ENCODE results near the gene DBH. TPM values are rescaled to one million over a fixed set of nuclear protein-coding genes. Genes with fewer than 3 reads are reported as not detected.

DBH gene
- total and polyA plus RNA-seq, 2 of the 13 experiments (the other 11 are each of a cell fraction or from before 2014, with no cell fraction given) = not detected

DNA sequence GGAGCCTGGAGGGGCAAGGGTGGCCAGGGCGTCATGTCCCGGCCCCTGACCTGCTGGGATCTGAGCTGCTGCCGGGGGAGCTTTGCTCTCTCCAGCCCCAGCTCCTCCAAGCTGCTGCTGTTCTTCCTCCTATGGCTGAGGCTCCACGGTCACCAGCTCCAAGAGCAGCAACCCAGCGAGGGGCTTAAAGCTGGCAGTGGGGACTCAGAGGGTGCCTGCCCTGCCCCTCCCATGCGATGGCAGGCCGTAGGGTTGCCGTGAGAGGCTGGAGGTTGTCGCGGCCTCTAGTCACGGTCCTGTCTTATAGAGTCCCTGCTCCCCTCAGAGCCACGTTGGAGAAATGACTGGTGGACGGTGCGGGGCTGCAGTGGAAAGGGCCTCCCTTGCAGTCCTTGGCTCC, 19.5 kb downstream of the DBH start:
- in situ Hi-C loops (cut with HindIII; ENCODE audit: extremely low pct_ligation_motif_present, low pct_unique_long_range_greater_than_20kb) = no loop called here
- no peaks in the 10 kb centered on the region for H3K36me3 ChIP-seq (replicated peaks in 1 of 2; ENCODE audit: control insufficient read depth in 1 of 2, insufficient read depth in 2 of 2, low read length in 2 of 2)
- TF ChIP-seq BCL6 (CRISPR knock-in tag; IDR thresholded peaks at IDR 0.05) (no peak), POLR2A (IDR thresholded peaks at IDR 0.05; ENCODE audit: insufficient read depth in 1 of 2, low read depth in 2 of 2, low read length in 2 of 2) (0 out of 4 replicates have a peak, but pooled peaks of 1 of the 2 experiments have one; percentile 10), ZNF12 (CRISPR knock-in tag; IDR thresholded peaks at IDR 0.05) (no peak), EP300 (IDR thresholded peaks at IDR 0.05; ENCODE audit: low read depth in 2 of 2, low read length in 2 of 2) (no peak), EP300 (CRISPR knock-in tag; IDR thresholded peaks at IDR 0.05; ENCODE audit: borderline replicate concordance) (no peak), ZC3H13 (CRISPR knock-in tag; IDR thresholded peaks at IDR 0.05) (0 out of 2 replicates have a peak, but pooled peaks have one; percentile 31), ARHGAP35 (CRISPR knock-in tag; IDR thresholded peaks at IDR 0.05; ENCODE audit: borderline replicate concordance) (no peak), ZNF589 (CRISPR knock-in tag; conservative IDR thresholded peaks at IDR 0.05) (0 out of 2 replicates have a peak, but pooled peaks have one; percentile 18), ZNF569 (CRISPR knock-in tag; IDR thresholded peaks at IDR 0.05; ENCODE audit: borderline replicate concordance) (no peak), AGO1 (IDR thresholded peaks at IDR 0.05; ENCODE audit: low read depth, low read length, poor library complexity, severe bottlenecking) (peak; percentile 8), GPN1 (CRISPR knock-in tag; IDR thresholded peaks at IDR 0.05; ENCODE audit: borderline replicate concordance) (no peak), GATAD1 (CRISPR knock-in tag; IDR thresholded peaks at IDR 0.05) (no peak), ZNF572 (CRISPR knock-in tag; IDR thresholded peaks at IDR 0.05) (no peak), ZNF567 (CRISPR knock-in tag; IDR thresholded peaks at IDR 0.05; ENCODE audit: borderline replicate concordance) (no peak), ZNF775 (CRISPR knock-in tag; IDR thresholded peaks at IDR 0.05; ENCODE audit: borderline replicate concordance) (no peak)
- TF ChIP-seq, protein P1, sequence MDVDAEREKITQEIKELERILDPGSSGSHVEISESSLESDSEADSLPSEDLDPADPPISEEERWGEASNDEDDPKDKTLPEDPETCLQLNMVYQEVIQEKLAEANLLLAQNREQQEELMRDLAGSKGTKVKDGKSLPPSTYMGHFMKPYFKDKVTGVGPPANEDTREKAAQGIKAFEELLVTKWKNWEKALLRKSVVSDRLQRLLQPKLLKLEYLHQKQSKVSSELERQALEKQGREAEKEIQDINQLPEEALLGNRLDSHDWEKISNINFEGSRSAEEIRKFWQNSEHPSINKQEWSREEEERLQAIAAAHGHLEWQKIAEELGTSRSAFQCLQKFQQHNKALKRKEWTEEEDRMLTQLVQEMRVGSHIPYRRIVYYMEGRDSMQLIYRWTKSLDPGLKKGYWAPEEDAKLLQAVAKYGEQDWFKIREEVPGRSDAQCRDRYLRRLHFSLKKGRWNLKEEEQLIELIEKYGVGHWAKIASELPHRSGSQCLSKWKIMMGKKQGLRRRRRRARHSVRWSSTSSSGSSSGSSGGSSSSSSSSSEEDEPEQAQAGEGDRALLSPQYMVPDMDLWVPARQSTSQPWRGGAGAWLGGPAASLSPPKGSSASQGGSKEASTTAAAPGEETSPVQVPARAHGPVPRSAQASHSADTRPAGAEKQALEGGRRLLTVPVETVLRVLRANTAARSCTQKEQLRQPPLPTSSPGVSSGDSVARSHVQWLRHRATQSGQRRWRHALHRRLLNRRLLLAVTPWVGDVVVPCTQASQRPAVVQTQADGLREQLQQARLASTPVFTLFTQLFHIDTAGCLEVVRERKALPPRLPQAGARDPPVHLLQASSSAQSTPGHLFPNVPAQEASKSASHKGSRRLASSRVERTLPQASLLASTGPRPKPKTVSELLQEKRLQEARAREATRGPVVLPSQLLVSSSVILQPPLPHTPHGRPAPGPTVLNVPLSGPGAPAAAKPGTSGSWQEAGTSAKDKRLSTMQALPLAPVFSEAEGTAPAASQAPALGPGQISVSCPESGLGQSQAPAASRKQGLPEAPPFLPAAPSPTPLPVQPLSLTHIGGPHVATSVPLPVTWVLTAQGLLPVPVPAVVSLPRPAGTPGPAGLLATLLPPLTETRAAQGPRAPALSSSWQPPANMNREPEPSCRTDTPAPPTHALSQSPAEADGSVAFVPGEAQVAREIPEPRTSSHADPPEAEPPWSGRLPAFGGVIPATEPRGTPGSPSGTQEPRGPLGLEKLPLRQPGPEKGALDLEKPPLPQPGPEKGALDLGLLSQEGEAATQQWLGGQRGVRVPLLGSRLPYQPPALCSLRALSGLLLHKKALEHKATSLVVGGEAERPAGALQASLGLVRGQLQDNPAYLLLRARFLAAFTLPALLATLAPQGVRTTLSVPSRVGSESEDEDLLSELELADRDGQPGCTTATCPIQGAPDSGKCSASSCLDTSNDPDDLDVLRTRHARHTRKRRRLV (CRISPR knock-in tag; IDR thresholded peaks at IDR 0.05) = no peak
- TF ChIP-seq, protein P2, sequence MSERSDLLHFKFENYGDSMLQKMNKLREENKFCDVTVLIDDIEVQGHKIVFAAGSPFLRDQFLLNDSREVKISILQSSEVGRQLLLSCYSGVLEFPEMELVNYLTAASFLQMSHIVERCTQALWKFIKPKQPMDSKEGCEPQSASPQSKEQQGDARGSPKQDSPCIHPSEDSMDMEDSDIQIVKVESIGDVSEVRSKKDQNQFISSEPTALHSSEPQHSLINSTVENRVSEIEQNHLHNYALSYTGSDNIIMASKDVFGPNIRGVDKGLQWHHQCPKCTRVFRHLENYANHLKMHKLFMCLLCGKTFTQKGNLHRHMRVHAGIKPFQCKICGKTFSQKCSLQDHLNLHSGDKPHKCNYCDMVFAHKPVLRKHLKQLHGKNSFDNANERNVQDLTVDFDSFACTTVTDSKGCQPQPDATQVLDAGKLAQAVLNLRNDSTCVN (CRISPR knock-in tag; IDR thresholded peaks at IDR 0.05; ENCODE audit: borderline replicate concordance) = no peak
- TF ChIP-seq, protein P3, sequence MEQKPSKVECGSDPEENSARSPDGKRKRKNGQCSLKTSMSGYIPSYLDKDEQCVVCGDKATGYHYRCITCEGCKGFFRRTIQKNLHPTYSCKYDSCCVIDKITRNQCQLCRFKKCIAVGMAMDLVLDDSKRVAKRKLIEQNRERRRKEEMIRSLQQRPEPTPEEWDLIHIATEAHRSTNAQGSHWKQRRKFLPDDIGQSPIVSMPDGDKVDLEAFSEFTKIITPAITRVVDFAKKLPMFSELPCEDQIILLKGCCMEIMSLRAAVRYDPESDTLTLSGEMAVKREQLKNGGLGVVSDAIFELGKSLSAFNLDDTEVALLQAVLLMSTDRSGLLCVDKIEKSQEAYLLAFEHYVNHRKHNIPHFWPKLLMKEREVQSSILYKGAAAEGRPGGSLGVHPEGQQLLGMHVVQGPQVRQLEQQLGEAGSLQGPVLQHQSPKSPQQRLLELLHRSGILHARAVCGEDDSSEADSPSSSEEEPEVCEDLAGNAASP (CRISPR knock-in tag; IDR thresholded peaks at IDR 0.05; ENCODE audit: borderline replicate concordance) = no peak
- H3K4me2 ChIP-seq (ENCODE audit: low read depth, low read length) = no peak overlapping the region
- intact Hi-C loops (cut with micrococcal nuclease; ENCODE audit: unreplicated experiment) = no loop called here
- no peak overlapping the region for H3K4me3 ChIP-seq (replicated peaks in 1 of 3; ENCODE audit: insufficient read depth in 1 of 3, low read depth in 2 of 3, low read length in 3 of 3)
- no peaks in the 10 kb centered on the region for H3K9me3 ChIP-seq (ENCODE audit: low read length)
- no peaks in the 10 kb centered on the region for H4K20me1 ChIP-seq (ENCODE audit: insufficient read depth, low read length)
- 37% methylated on average over 6 of the region's 14 CpGs for WGBS (ENCODE audit: low lambda C conversion rate)
- POLR2A ChIA-PET = no interaction called here
- FAIRE-seq = no peak
- no peak for ATAC-seq
- DNase-seq (ENCODE audit: low spot score) = no peak
- no peaks in the 10 kb centered on the region for H3K79me2 ChIP-seq (ENCODE audit: insufficient read depth, low read length)
- peaks cover 44% of the 10 kb centered on the region for H3K4me1 ChIP-seq (ENCODE audit: insufficient read depth, low read length)
- CTCF ChIA-PET (ENCODE audit: low intra/inter-chr PET ratio, low total read pairs) = no interaction called here
- no TSS peak for BruUV-seq (replicated peaks)
- no peak overlapping the region for H3K9ac ChIP-seq (ENCODE audit: insufficient read depth, low read depth, low read length)
- no peak overlapping the region for H2AFZ ChIP-seq (ENCODE audit: low read length)
- H3K27ac ChIP-seq (ENCODE audit: extremely low read length, insufficient read depth, low read length) = no peak overlapping the region
- peaks cover 3 to 25% of the 10 kb centered on the region in 2 experiments; a peak in 3 of 5 replicates for H3K27me3 ChIP-seq (ENCODE audit: control insufficient read depth in 1 of 2, insufficient read depth in 2 of 2, low read length in 2 of 2)

All from HepG2 (cell line).